Keratinocyte (primary cell): ENCODE data around the gene TPSAB1. TPM values are rescaled to one million over a fixed set of nuclear protein-coding genes. Genes with fewer than 3 reads are reported as not detected.
"Not testable (repeated sequence)": the region's sequence is repeated elsewhere in the genome, so short reads cannot be mapped to it uniquely, and the experiment has no call there.

Source experiments
- DNase-seq: peaks from one replicate; pipeline ENCODE4 v3.0.0-alpha.2; 2011; ENCODE audit warnings: low read depth, missing footprints, low spot score
- FAIRE-seq: peaks from 2 replicates; lab custom pipeline; 2011; peaks lifted over from hg19 to GRCh38; lab: Jason Lieb, UNC
- H2AFZ ChIP-seq: 2 replicates; pipeline ENCODE4 v1.6.0; 2012; ENCODE audit warnings: low read length, control low read depth, inconsistent platforms; ENCODE audit not compliant: control insufficient read depth
- H3K27ac ChIP-seq: 2 replicates; pipeline ENCODE4 v1.5.1; 2011; ENCODE audit warnings: low read length; ENCODE audit not compliant: control insufficient read depth, insufficient read depth
- H3K27me3 ChIP-seq: 3 replicates; pipeline ENCODE4 v1.6.0; 2011; ENCODE audit warnings: low read length; ENCODE audit not compliant: control insufficient read depth, insufficient read depth; ENCODE audit errors: extremely low read depth
- H3K36me3 ChIP-seq, 2 experiments: 2 replicates in 1 of 2; 3 replicates in 1 of 2; pipeline ENCODE4 v1.5.1; 2011; ENCODE audit warnings: low read length in 2 of 2, mild to moderate bottlenecking in 1 of 2; ENCODE audit not compliant: control insufficient read depth in 2 of 2, insufficient read depth in 2 of 2; ENCODE audit errors: extremely low read depth in 1 of 2
- H3K4me1 ChIP-seq: 3 replicates; pipeline ENCODE4 v1.5.1; 2011; ENCODE audit warnings: low read length; ENCODE audit not compliant: control insufficient read depth, insufficient read depth; ENCODE audit errors: extremely low read depth
- H3K4me2 ChIP-seq: 3 replicates; pipeline ENCODE4 v1.6.0; 2011; ENCODE audit warnings: low read depth, low read length; ENCODE audit not compliant: control insufficient read depth, insufficient read depth; ENCODE audit errors: extremely low read depth
- H3K4me3 ChIP-seq, 3 experiments: fragments of 200-600 bp in 1 of 3; sonication (generic) in 1 of 3; 2 replicates in 2 of 3; 3 replicates in 1 of 3; pipeline ENCODE4 v1.5.1; 2011 to 2016; ENCODE audit warnings: low read length in 3 of 3, mild to moderate bottlenecking in 3 of 3, control low read depth in 2 of 3, inconsistent platforms in 1 of 3, low read depth in 1 of 3, mixed read lengths in 1 of 3, mixed run types in 1 of 3, moderate library complexity in 1 of 3; ENCODE audit not compliant: control insufficient read depth in 2 of 3, insufficient read depth in 2 of 3; ENCODE audit errors: extremely low read depth in 1 of 3
- H3K79me2 ChIP-seq: 2 replicates; pipeline ENCODE4 v1.6.0; 2012; ENCODE audit warnings: low read length; ENCODE audit not compliant: control insufficient read depth, insufficient read depth
- H3K9ac ChIP-seq: 3 replicates; pipeline ENCODE4 v1.6.0; 2011; ENCODE audit warnings: low read length; ENCODE audit not compliant: control insufficient read depth, insufficient read depth; ENCODE audit errors: extremely low read depth
- H3K9me1 ChIP-seq: 3 replicates; pipeline ENCODE4 v1.6.0; 2011; ENCODE audit warnings: low read length; ENCODE audit not compliant: control insufficient read depth, insufficient read depth; ENCODE audit errors: extremely low read depth
- H3K9me3 ChIP-seq: 2 replicates; pipeline ENCODE4 v1.5.1; 2012; ENCODE audit warnings: low read depth, low read length; ENCODE audit not compliant: control insufficient read depth
- H4K20me1 ChIP-seq: 3 replicates; pipeline ENCODE4 v1.6.0; 2011; ENCODE audit warnings: low read length; ENCODE audit not compliant: control insufficient read depth, insufficient read depth; ENCODE audit errors: extremely low read depth
- EZH2 ChIP-seq: IDR thresholded peaks from one replicate; pipeline ENCODE4 v1.6.1; 2012; ENCODE audit warnings: inconsistent platforms, mild to moderate bottlenecking, low read length, moderate library complexity
- dilution Hi-C: fragments of 300-500 bp; cut with MboI; formaldehyde crosslinking; loops from one replicate; pipeline ENCODE4 v1.7.0; 2020; ENCODE audit warnings: low sequenced_read_pairs; ENCODE audit not compliant: extremely low pct_ligation_motif_present
- polyA plus RNA-seq, 5 experiments: library from polyadenylated mRNA; depleted of rRNA in 3 of 5; stranded (reverse) in 3 of 5; stranded (forward) in 1 of 5; unstranded in 1 of 5; fragments of >200 nt; gene quantifications; 1 replicate in 1 of 5; 2 replicates in 3 of 5; 3 replicates in 1 of 5; pipeline versions ENCODE4 v1.2.1 to v1.2.3, GENCODE V29; 2011 to 2012; ENCODE audit warnings: missing spikeins in 2 of 5, low read depth in 1 of 5, low replicate concordance in 1 of 5
- TF ChIP-seq, protein P1 (sequence below), 3 experiments: IDR thresholded peaks in 1 of 3; conservative IDR thresholded peaks in 1 of 3; optimal IDR thresholded peaks in 1 of 3; 2 replicates in 2 of 3; 3 replicates in 1 of 3; pipeline versions ENCODE3 to v1.5.1; 2011; ENCODE audit warnings: low read length in 3 of 3, mild to moderate bottlenecking in 3 of 3, moderate library complexity in 2 of 3, control low read depth in 1 of 3, inconsistent platforms in 1 of 3; ENCODE audit not compliant: insufficient read depth in 2 of 3; ENCODE audit errors: extremely low read depth in 1 of 3

Gene TPSAB1
- polyA plus RNA-seq, 1 donor (not counting 4 experiments of a cell fraction or from before 2014, with no cell fraction given) = not detected

DNA sequence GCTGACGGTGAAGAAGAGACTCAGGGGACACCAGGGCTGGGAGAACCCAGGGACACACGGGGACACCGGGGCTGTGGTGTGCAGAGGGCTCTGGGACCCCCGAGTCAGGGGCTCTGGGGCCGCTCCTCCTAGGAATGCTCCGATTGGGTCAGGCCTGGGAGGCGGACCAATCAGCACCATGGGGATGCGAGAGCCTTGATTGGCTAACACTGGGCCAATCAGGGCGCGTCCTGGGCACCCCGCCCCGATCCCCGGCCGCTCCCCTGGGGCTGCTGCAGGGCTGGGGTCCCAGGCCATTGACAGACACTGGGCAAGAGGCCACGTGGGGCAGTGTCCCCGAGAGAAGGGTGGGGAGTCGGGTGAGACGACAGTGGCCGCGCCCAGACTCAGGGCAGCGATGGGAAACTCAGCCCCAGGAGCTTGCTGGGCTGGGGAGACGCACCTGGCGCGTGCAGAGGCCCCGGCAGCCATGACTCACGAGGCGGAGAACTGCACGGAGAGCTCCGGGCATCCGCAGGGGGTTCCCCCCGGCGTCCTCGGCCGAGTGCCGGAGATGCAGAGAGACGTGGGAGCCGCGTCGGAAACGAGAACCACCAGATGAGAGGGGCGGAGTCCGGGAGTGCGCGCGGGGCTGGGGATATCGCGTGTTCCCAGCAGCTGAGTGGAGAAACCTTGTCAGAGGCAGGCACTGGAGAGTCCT lies 8.3 kb upstream of the TPSAB1 start:
- H3K4me3 ChIP-seq, H3K4me1 ChIP-seq, FAIRE-seq, H3K9me3 ChIP-seq, H3K36me3 ChIP-seq, DNase-seq, H2AFZ ChIP-seq, H3K9me1 ChIP-seq, H3K27ac ChIP-seq, dilution Hi-C loops, H3K79me2 ChIP-seq, H3K9ac ChIP-seq, H3K27me3 ChIP-seq, H4K20me1 ChIP-seq, H3K4me2 ChIP-seq: not testable (repeated sequence)

DNA sequence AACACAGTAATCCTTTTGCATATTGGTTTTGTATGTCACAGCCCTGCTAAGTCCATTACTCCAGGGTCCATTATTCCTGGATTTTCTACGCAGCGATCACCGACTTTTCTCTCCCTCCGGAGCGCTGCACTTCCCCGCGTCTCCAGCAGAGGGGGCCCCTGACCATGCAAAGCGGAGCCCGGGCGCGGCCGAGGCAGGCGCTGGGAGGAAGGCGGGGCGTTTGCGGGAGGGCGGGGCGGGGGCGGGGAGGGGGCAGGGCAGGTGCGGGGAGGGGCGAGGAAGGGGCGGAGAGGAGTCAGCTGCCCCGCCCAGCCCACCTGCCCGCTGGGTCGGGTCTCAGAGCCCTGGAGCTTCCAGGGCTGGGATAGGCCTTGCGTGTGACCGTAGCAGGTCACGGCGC lies 3.8 kb upstream of the TPSAB1 start:
- FAIRE-seq, DNase-seq, dilution Hi-C loops: not testable (repeated sequence)

DNA sequence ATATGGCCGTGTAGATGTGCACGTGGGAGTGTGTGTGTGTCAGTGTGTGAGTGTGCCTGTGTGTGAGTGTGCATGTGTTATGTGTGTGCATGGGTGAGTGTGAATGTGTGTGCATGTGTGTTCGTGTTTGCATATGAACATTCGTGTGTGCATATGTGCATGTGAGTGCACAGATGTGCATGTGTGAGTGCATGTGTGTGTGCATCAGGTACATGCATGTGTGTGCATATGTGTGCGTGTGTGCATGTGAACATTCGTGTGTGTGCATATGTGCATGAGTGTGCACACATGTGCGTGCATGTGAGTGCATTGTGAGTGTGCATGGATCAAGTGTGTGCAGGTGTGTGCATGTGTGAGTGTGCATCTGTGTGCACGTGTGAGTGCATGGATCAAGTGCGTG lies 2.5 kb upstream of the TPSAB1 start:
- DNase-seq (no peak), FAIRE-seq (no peak)
- Histone ChIP-seq H3K9me1 (no peaks in the 10 kb centered on the region), H3K27ac (no peak overlapping the region), H3K27me3 (no peaks in the 10 kb centered on the region), H2AFZ (no peak overlapping the region), H3K9me3 (peaks cover 2% of the 10 kb centered on the region), H3K79me2 (no peaks in the 10 kb centered on the region), H3K4me3 (no peak overlapping the region), H3K4me2 (no peak overlapping the region), H3K9ac (no peak overlapping the region), H4K20me1 (no peaks in the 10 kb centered on the region), H3K4me1 (no peaks in the 10 kb centered on the region), H3K36me3 (no peaks in the 10 kb centered on the region)
- dilution Hi-C loops = no loop called here
- no peak for TF ChIP-seq EZH2
- TF ChIP-seq, protein P1, sequence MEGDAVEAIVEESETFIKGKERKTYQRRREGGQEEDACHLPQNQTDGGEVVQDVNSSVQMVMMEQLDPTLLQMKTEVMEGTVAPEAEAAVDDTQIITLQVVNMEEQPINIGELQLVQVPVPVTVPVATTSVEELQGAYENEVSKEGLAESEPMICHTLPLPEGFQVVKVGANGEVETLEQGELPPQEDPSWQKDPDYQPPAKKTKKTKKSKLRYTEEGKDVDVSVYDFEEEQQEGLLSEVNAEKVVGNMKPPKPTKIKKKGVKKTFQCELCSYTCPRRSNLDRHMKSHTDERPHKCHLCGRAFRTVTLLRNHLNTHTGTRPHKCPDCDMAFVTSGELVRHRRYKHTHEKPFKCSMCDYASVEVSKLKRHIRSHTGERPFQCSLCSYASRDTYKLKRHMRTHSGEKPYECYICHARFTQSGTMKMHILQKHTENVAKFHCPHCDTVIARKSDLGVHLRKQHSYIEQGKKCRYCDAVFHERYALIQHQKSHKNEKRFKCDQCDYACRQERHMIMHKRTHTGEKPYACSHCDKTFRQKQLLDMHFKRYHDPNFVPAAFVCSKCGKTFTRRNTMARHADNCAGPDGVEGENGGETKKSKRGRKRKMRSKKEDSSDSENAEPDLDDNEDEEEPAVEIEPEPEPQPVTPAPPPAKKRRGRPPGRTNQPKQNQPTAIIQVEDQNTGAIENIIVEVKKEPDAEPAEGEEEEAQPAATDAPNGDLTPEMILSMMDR (optimal IDR thresholded peaks at IDR 0.05 in 1 of 3, IDR thresholded peaks at IDR 0.05 in 1 of 3, conservative IDR thresholded peaks at IDR 0.05 in 1 of 3; ENCODE audit: extremely low read depth in 1 of 3, insufficient read depth in 2 of 3, low read length in 3 of 3) = no peak

More for the DNA sequence above, 3.8 kb upstream of the TPSAB1 start:
- not testable (repeated sequence) for H3K4me1 ChIP-seq, H3K9me1 ChIP-seq, H3K4me2 ChIP-seq, H3K79me2 ChIP-seq, H4K20me1 ChIP-seq, H3K4me3 ChIP-seq, H3K9ac ChIP-seq, H2AFZ ChIP-seq, H3K9me3 ChIP-seq, H3K27me3 ChIP-seq, H3K27ac ChIP-seq, H3K36me3 ChIP-seq

DNA sequence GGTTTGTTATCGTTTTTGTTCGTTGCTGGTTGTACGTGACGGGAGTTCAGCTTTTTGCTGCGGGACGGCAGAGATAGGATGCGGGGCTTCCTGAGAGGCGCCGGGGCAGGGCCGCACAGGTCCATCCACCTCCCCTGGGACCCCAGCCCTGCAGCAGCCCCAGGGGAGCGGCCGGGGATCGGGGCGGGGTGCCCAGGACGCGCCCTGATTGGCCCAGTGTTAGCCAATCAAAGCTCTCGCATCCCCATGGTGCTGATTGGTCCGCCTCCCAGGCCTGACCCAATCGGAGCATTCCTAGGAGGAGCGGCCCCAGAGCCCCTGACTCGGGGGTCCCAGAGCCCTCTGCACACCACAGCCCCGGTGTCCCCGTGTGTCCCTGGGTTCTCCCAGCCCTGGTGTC lies 1.6 kb upstream of the TPSAB1 start:
- H3K9me1 ChIP-seq, FAIRE-seq, H3K4me2 ChIP-seq, H3K4me1 ChIP-seq, H3K4me3 ChIP-seq, H2AFZ ChIP-seq, H4K20me1 ChIP-seq, H3K27me3 ChIP-seq, dilution Hi-C loops, H3K36me3 ChIP-seq, H3K9me3 ChIP-seq, H3K9ac ChIP-seq, DNase-seq, H3K27ac ChIP-seq, H3K79me2 ChIP-seq: not testable (repeated sequence)
